NCI-H1694 (cell line): Measurements from ENCODE around the gene DMKN.

Source experiments
- DNase-seq: peaks from one replicate; lab custom pipeline; 2025; lab: John Stamatoyannopoulos, UW

DMKN gene

DNA sequence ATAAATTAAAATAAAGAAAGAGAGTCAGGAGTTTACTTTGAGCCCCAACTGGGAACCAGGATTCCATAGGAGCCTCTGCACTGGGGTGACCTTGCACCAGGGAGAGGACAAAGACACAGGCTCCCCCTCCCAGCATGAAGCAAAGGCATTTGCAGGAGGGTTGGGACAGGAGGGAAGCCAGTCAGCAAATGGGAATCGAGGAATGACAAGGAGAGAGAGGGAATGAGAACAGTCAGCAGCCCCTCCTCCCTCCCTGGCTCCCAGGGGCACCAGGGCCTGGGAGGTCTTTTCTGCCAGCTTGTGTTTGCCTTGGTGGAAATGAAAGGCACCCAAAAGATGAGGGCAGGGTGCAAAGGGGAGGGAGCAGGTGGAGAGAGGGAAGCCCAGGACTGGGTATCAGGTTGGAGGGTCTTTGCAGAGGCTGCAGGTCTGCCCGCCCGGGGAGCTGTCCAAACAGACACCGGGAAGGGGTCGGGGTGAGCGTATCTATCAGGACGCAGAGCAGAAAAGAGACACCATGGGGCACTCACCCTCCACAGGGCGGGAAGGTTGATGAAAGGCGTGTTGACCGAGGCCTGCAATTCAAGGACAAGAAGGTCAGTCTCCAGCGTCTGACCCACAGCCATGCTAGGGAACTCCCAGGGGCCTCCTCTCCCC, 10.9 kb upstream of the DMKN start:
- DNase-seq: no peak

DNA sequence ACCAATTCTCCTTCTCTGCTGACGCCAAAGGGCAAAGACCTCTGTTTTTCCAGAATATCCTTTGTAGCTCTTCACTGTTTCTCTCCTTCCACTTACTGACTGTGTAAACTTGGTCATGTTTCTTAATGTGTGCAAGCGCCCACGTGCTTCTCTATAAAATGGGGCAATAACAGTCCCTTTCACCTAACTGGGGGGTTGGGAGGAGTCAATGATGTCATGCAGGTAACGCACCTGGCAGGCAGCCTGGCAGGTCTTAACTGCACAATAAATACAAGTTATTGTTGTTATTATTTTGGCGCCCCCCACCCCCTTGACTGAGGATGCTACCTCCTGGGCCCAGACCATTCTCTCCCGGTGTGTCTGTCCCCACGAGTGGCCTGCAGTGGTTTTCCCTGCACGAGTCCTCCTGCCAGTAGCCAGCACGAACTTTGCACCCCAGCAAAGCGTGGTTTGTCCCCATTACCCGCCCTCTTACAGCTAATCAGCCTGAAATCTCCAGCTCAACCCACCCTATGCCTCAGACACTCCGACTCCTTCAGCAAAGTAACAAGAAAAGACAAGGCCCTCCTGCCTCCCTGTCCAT, 9.4 kb upstream of the DMKN start:
- no peak for DNase-seq

DNA sequence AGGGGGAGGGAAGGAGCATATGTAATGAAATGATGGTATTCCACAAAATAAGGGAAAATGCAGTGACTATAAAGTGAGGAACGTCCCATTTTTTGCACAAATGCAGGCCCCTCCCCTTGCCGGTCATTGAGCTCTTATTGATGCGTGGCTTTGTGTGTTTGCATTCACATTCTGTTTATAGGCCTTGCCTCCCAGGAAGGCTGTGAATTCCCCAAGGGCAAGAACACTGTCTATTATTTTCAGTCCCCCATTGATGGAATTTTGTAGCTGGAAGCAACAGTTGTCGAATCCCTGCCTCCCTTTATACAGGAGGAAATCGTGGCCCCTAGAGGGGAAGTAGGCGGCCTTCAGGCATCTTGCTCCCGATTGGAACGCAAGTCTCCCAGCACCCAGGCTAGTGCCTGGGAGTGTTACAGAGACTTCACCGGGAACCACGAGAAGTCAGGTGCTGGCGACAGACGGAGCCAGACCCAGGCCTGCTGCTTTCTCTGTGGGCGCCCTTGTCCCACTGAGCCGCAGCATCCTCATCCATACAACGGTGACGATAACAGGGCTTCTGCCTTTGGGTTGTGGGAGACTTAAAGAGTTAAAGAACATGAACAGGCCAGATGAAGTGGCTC, 7.8 kb upstream of the DMKN start:
- no peak for DNase-seq

DNA sequence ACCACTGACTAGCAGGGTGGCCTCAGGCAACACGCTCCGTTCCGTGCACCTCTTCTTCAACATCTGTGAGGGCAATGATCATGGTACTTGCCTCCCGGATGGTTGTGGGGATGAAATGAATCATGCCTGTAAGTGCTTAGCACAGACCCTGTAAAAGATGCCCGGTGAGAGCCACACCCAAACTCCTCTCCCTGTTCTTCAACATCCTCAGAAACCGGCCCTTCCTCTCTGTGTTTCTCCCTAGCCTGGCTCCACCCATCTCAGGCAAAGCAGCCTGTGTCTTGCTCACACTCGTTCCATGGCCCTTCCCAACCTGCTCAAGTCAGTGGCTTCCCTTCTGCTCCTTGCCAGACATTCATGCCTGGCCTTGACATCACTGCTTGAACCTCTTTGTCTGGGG, 5.8 kb upstream of the DMKN start:
- no peak for DNase-seq

DNA sequence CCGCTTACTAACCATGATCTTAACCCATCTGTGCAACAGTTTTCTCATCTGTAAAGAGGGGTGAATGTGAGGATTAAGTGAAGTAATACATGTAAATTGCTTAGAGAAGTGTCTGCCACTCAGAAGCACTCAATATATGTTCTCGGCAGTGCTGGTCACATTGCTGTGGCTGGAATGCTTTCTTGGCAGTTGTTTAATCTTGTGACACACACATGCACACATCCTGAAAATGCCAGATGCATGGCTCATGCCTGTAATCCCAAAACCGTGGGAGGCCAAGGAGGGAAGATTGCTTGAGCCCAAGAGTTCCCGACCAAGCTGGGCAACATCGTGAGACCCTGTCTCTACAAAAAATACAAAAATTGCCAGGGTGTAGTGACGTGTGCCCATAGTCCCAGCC, 4.9 kb upstream of the DMKN start:
- no peak for DNase-seq

DNA sequence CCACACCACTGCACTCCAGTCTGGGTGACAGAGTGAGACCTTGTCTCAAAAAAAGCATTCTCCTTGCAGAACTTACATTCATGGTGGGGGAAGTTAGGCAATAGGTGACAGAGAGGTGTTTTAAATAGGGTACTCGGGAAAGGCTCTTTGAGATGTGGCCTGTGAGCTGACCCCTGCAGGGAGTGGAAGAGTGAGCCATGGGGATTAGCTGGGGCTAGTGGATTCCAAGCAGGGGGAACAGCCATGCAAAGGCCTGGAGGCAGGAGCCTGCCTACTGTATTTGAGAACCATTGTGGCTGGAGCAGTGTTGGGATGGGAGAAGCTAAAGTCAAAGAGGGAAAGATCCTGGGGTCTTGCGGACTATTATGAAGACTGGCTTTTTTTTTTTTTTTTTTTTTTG, 3.9 kb upstream of the DMKN start:
- no peak for DNase-seq

DNA sequence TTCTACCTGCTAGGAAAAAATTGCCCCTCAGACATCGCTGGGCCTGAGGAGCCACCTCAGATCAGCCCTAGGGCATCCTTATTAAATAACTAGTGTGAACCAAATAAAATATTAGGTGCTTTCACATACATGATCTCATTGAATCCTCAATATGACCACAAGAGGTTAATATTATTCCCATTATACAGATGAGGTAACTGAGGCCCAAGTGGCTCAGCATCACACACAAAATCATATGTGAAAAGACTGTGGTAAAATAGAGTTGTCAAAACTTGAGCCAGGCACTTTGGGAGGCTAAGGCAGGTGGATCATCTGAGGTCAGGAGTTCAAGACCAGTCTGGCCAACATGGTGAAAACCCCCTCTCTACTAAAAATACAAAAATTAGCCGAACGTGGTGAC, 2.9 kb upstream of the DMKN start:
- no peak for DNase-seq

DNA sequence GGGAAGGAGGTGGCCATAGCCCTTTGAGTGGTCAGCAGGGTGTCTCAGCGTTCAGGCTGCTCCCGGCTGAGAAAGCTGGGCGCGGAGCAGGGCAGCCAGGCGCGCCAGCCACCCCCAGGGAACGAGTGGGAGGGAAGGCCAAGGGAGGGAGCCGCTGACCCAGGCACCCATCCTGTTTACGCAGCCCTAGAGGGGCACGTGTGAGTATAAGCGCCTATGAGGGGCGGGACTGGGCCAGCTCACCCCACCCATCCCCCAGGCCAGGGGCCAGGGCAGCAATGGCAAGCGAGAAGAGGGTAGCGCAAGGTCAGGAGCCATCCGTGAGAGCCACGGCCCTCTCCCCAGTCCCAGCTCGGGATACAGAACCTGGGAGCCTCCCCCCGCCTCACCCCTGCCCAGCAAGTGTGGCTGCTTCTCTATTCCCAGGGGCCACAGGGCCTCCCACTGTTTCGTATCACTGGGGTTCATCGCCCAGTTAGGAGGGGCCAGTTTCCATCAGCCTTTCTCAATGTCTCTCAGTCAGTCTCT, 897 bp upstream of the DMKN start:
- DNase-seq: no peak

DNA sequence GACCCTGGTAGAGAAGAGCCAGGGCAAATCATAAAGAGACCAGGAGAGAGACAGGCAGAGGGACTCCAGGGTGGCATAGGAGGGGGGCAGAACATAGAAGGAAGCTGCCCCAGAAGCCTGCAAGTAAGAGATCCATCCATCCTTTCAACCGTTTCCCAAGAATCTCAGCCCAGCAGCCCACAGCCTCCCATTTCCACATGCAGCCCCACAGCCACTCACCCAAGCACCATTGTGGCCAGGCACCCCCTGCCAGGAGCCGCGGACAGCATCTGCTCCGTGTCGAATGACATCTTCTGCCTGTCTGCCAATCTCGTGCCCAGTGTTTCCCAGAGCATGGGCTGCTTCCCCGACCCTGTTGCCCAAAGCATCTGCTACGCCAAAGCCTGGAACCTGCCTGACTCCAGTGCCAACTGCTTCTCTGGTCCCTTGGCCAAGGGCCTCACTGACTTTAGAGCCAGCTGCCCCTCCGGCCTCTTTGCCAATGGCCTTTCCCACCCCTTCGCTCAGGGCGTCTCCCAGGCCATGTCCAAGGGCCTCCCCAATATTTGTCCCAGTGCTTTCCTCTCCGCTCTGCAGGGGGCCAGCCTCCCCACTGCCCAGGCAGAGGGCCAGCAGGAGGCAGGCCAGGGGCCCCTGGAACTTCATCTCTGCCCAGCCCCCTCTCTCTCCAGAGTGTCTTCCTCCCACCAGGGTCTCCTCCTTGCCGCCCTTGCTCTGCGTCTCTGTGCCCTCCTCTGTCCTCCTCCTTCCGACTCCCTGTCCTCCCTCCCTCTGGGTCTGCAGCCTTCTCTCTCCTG, 420 bp downstream of the DMKN start:
- no peak for DNase-seq

DNA sequence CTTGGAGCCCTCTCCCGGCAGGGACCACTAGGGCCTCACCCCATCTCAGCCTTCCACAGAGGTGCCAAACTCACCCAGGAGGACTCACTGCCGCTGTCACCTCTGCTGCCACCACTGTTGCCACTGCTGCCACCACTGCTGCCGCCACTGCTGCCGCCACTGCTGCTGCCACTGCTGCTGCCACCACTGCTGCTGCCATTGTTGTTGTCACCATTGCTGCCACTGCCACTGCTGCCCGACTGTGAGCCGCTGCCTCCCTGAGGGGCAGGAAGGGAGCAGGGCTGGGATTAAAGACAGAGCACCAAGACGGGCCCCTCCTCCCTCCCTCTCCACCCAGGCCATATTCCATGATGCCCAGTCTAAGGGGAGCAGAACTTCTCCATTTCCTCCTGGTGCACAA, 2.1 kb downstream of the DMKN start:
- DNase-seq: no peak

DNA sequence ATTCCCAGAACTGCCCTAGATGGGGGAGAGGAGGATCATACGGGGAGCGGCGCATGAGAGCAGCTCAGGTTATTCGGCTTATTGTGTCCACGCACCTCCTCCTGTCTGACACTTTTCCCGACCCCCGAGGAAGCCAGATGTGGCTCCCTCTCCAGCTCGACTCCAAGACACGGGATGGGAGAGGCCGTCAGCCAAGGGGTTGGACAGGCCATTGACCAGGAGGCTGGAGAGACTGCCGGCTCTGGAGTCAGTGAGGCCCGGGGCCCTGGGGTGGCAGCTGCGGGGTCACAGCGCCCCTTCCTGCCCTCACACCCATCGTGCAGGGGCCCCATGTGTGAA, 2.9 kb downstream of the DMKN start:
- no peak for DNase-seq

DNA sequence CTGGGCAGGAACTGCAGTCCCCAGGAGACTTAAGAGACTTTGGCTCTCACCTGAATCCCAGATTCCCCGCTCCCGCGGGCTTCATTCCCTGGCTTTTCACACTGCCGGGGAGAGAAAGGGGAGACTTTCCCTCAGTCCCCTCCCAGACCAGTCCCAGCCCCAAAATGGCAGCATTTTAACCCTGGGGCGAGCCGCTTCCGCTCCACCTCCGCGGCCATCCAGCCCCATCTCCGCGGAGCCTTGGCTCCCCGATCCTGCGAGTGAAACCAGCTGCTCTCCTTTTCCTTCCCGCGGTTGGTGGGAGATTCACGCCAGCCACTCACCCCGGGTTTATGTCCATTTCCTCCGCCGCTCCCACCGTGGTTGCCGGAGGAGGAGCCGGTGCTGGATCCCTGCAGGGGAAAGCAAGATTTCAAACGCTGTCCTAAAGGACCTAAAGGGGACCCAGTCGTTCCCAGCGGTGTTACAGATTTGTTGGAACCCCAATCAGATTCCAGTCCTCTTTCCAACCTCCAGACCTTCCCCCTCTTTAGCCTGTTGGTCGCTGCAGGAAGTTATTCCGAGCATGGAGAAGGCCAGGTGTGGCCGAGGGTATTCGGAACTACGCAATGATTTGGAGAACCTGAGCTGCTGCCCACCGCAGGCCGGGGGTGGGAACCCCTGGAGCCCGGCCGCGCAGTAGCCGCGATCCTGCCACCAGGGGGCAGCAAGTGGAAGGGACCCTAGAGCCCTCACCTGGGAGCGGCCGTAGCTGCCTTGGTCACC, 3.4 kb downstream of the DMKN start:
- peak; percentile 57 for DNase-seq

DNA sequence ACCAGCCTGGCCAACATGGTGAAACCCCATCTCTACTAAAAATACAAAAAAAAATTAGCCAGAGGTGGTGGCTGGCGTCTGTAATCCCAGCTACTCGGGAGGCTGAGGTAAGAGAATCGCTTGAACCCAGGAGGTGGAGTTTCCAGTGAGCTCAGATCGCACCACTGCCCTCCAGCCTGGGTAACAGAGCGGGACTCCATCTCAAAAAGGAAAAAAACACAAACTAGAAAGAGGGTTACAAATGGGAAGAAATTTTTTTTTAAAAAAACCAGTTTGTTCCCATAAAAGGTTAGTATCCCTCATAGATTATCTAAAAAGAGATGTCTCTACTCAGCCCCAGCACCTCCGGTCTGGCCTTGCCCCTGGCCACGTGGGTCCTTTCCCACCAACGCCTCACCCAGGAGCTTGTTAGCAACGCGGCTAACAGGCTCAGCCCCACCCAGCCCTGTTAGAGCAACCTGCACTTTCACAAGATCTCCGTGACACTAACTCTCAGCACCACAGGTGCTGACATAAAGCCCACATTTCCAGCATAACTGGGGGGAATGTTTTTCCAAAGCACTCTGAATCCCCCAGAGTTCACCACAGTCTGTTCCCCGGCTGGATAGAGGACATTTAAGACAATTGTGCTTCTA, 4.3 kb downstream of the DMKN start:
- DNase-seq: no peak

DNA sequence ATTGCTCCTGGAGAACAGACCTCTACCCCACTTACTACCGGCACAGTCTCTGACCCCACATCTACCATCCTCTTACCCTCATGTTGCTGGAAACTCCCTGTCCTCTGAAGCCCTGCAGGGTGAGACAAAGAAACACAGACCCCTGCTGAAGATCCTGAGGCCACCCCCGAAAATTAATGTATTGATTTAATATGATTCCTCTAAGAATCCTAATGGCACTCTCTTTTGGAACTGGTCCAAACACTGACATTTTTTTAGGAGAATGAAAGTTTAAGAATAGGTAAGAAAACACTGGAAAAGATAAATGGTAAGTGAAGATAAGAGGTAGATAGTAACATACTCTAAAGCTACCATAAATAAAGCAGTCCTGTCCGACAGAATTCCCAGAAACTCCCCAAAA, 5.3 kb downstream of the DMKN start:
- no peak for DNase-seq

DNA sequence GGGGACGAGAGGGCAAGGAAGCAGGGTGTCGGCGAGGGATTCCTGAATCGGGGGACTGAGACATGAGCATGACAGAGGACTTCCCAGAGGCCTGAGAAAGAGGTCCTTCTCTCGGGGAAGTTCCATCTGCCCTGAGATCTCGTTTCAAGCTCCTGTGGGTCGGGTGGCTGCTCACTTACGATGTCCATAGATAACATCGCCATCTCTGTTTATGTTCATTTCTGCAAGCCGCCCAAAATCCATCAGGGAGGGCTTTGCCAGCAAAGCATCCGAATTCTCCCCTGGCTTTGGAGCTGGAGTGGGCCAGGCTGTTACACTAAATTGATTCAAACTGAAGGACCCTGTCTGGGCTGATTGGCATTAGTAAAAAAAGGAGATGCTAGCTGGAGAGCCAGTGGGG, 5.9 kb downstream of the DMKN start:
- DNase-seq: no peak

DNA sequence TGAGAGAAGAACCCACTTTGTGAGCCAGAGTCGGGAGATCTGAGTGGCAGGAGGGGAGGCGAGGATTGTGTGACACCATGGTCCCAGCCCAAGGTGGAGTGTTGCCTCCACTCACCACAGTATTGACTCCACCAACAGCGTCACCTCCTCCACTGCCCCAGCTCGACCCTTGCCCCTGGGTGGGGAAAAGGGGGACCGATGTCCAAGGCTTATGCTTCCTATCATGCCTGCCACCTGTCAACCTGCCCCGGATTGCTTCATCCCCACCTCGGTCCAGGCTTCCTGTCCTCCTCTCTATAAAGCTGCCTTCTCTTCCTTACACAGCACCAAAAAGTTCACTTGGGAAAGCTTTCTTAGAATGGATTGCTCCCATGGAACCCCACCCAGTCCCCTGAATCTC, 7.4 kb downstream of the DMKN start:
- no peak for DNase-seq

DNA sequence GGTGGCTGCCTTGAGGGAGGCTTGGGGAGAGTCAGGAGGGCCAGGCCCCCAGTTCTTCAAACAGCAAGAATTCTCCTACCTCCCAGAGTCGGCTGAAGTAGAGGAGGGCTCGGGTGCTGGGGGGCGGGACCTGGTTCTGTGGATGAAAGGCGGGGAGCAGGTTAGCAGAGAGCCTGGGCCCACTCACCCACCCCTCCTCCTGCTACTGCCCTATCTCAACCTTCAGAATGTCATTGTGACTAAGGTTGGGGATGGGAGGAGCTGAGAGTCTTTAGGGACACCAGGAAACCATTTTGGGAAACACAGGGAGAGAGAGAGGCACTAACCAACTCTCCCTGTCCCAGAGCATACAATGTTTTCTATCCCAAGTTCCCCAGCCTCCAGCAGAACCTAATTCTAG, 10.7 kb downstream of the DMKN start:
- DNase-seq: no peak

DNA sequence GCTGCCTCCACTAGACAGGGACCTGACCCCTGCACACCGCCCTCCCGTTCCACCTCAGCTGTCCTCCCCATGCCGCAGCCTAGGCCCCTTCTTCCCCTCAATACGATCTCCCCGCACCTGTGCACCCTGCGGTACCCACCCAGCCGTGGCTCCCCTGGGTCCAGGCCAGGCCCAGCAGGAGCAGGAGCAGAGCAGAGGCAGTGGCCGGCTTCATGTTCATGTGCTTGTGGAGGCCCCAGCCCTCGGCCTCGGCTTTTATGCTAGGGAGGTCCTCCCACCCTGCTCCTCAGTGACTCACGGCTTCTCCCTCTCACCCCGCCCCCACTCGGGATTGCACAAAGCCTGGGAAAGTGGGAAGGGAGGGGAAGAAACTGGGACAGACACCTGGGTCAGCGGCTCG, 11.8 kb downstream of the DMKN start:
- DNase-seq: no peak

DNA sequence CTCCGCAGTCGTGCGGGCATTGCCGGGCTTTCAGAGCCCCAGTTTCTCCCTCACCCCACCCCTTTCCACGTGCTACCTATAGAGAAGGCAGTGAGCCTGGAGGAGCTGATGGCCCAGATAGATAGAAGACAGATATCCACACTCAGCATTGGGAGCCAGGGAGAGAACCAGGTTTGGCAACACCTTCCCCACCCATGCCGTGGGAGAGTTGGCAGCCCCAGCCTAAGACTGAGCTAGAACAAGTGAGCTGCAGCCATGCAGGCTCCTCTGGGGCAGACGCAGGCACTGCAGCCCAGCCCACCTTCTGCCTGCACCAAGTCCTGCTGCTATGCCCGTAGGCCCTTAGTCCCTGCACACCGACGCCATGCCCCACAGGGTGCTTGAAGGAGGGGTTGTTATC, 12.8 kb downstream of the DMKN start:
- DNase-seq: no peak

DNA sequence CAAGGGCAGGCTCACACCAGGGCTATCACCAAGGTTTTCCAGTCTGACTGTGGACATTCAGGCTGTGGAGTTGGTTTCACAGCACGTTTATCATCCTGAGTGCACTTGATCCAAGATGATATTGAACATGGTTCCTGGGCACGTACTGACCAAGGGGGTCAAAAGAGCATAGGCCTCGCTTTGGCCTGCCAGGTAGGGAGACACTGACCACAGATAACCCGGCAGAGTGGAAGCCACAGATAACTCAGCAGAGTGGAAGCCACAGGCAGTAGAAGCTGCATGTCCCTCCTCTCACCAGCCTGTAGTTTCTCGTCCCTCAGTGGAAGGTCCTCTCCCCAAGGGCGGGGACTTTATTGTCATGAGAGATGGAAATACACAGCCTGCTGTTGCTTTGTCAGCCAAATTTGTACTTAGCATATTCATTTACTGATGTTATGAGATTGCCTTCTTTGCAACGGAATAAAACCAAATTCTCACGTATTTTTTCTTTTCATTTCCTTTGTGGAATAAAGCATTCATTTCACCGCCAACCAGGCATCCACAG, 14.4 kb downstream of the DMKN start:
- DNase-seq: no peak

DNA sequence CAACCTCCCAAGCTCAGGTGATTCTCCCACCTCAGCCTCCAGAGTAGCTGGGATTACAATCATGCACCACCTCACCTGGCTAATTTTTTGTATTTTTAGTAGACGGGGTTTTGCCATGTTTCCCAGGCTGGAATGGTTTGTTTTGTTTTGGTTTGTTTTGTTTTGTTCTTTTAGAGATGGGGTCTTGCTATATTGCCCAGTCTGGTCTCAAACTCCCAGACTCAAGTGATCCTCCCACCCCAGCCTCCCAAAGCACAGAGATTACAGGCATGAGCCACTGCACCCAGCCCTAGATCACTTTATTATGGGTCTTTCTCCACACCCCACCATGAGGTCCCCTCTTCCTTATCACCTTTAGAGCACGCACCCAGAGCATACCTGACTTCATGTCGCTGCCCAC, 15.2 kb downstream of the DMKN start:
- no peak for DNase-seq

DNA sequence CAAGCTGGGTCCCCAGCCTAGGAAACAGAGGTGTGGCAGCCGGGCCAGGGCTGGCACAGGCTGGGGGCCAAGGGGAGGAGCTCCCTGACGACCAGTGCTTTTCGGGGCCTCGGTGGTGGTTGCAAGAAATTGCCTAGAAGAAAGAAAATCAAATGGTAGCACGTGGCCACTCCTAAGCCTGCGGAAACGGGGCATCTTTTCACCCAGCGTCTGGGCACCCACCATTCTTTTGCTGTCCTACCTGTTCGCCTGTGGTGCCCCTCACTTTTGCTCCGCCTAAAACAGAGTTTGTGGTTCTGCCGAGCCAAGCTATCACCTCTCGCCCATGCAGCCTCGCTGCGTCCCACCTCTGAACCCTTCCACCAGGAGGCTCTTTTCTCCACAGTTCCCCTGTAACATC, 16.0 kb downstream of the DMKN start:
- no peak for DNase-seq
